GM12878 (cell line): Measurements from ENCODE around the gene MRPL1. TPM values are rescaled to one million over a fixed set of nuclear protein-coding genes. Genes with fewer than 3 reads are reported as not detected.

Source experiments
- ATAC-seq: fragments of 200-7000 bp; cut with Tn5 transposase; 3 replicates; pipeline ENCODE4 v1.9.1; 2020; ENCODE audit warnings: mild to moderate bottlenecking, moderate library complexity
- BruUV-seq: library from RNA; stranded (reverse); fragments of 400-500 nt; replicated peaks from 2 replicates; lab custom pipeline; 2021; lab: Mats Ljungman, UMichigan
- CTCF ChIA-PET: fragments of 300-600 bp; sonication (Branson Sonifier 250); formaldehyde crosslinking; extraction: SDS; loops from one replicate; lab custom pipeline; 2021; ENCODE audit warnings: inconsistent platforms; lab: Yijun Ruan, JAX
- POLR2A ChIA-PET: fragments of 350-600 bp; formaldehyde crosslinking; extraction: SDS; loops from one replicate; lab custom pipeline; 2021; ENCODE audit warnings: inconsistent platforms; lab: Charles Lee
- RAD21 ChIA-PET: fragments of 300-600 bp; sonication (Branson Sonifier 250); formaldehyde crosslinking; loops from one replicate; lab custom pipeline; 2023; ENCODE audit warnings: antibody characterized with exemption; ENCODE audit not compliant: unreplicated experiment; lab: Charles Lee
- SMC1A ChIA-PET: fragments of 300-600 bp; sonication (Branson Sonifier 250); formaldehyde crosslinking; loops from one replicate; lab custom pipeline; 2023; ENCODE audit not compliant: unreplicated experiment, uncharacterized antibody; lab: Charles Lee
- DNase-seq: peaks from one replicate; pipeline ENCODE4 v3.0.0-alpha.2; 2011; ENCODE audit warnings: low read depth, low spot score
- FAIRE-seq: peaks from 3 replicates; lab custom pipeline; 2011; peaks lifted over from hg19 to GRCh38; lab: Jason Lieb, UNC
- H2AFZ ChIP-seq: 2 replicates; pipeline ENCODE4 v1.6.0; 2011; ENCODE audit warnings: low read depth, low read length, control low read depth; ENCODE audit not compliant: control insufficient read depth
- H3K27ac ChIP-seq: 2 replicates; pipeline ENCODE4 v1.5.1; 2011; ENCODE audit warnings: control low read depth; ENCODE audit not compliant: control insufficient read depth, insufficient read depth
- H3K27me3 ChIP-seq, 2 experiments: replicated peaks in 1 of 2; 2 replicates each; pipeline versions ENCODE4 v1.6.0 to v1.6.1; 2011; ENCODE audit warnings: low read length in 1 of 2; ENCODE audit not compliant: control insufficient read depth in 2 of 2, insufficient read depth in 2 of 2
- H3K36me3 ChIP-seq, 2 experiments: 2 replicates each; pipeline ENCODE4 v1.5.1; 2011; ENCODE audit warnings: low read length in 1 of 2; ENCODE audit not compliant: control insufficient read depth in 2 of 2, insufficient read depth in 2 of 2
- H3K4me1 ChIP-seq: 2 replicates; pipeline ENCODE4 v1.6.1; 2011; ENCODE audit warnings: mild to moderate bottlenecking, low read length, moderate library complexity, mixed read lengths; ENCODE audit not compliant: control insufficient read depth, insufficient read depth
- H3K4me2 ChIP-seq: 2 replicates; pipeline ENCODE4 v1.6.0; 2011; ENCODE audit warnings: control low read depth; ENCODE audit not compliant: control insufficient read depth, insufficient read depth
- H3K4me3 ChIP-seq: fragments of 200-600 bp; sonication (generic); 2 replicates; pipeline ENCODE4 v1.5.1; 2016
- H3K79me2 ChIP-seq: 2 replicates; pipeline ENCODE4 v1.6.0; 2011; ENCODE audit warnings: low read length; ENCODE audit not compliant: control insufficient read depth, insufficient read depth
- H3K9ac ChIP-seq: 2 replicates; pipeline ENCODE4 v1.8.0; 2011; ENCODE audit warnings: low read length, control low read depth, mixed read lengths; ENCODE audit not compliant: control insufficient read depth, insufficient read depth
- H3K9me3 ChIP-seq: replicated peaks from 3 replicates; pipeline ENCODE4 v1.5.1; 2011; ENCODE audit warnings: mild to moderate bottlenecking, low read length; ENCODE audit not compliant: control insufficient read depth, insufficient read depth
- H4K20me1 ChIP-seq: 2 replicates; pipeline ENCODE4 v1.6.0; 2011; ENCODE audit not compliant: control insufficient read depth, insufficient read depth
- CHD2 ChIP-seq: IDR thresholded peaks from 2 replicates; pipeline ENCODE4 v1.6.1; 2011; ENCODE audit warnings: low read depth, low read length, improper control_type of control experiment, borderline replicate concordance
- CHD4 ChIP-seq: fragments of 200-600 bp; sonication (generic); IDR thresholded peaks from 2 replicates; pipeline ENCODE4 v1.6.1; 2016; ENCODE audit warnings: mild to moderate bottlenecking
- WGBS: methylation state at CpG from one replicate; pipeline ENCODE4 v1.1.6; 2016; ENCODE audit warnings: low lambda C conversion rate; ENCODE audit not compliant: insufficient replicate concordance, insufficient coverage; ENCODE audit errors: missing lambda C conversion rate; 5-methylcytosine and 5-hydroxymethylcytosine counted together
- in situ Hi-C: fragments of 300-500 bp; cut with MboI; formaldehyde crosslinking; loops from 9 replicates; pipeline ENCODE4 v1.14.3; 2018; ENCODE audit warnings: mixed read lengths
- intact Hi-C: fragments of 100-400 bp; cut with micrococcal nuclease; formaldehyde crosslinking; loops from one replicate; pipeline ENCODE4 v1.14.2; 2022; ENCODE audit not compliant: unreplicated experiment
- polyA plus RNA-seq, 11 experiments: library from polyadenylated mRNA; depleted of rRNA in 4 of 11; unstranded in 6 of 11; stranded (reverse) in 5 of 11; fragments of >200 nt; fragmentation: Nextera tagmentation in 4 of 11; fragmentation: Illumina TruSeq in 1 of 11; extraction: Ambion mirVana in 4 of 11; extraction: Trizol in 1 of 11; gene quantifications; 1 replicate in 1 of 11; 2 replicates in 10 of 11; pipeline versions ENCODE4 v1.2.1 to v1.2.3, GENCODE V29; 2011 to 2016; ENCODE audit warnings: inconsistent platforms in 2 of 11, missing spikeins in 2 of 11, low read depth in 1 of 11
- total RNA-seq, 4 experiments: library from RNA; depleted of rRNA in 3 of 4; stranded (reverse); fragments of >200 nt in 3 of 4; fragmentation: Illumina TruSeq in 1 of 4; extraction: Trizol in 1 of 4; gene quantifications; 2 replicates each; pipeline versions ENCODE4 v1.2.1 to v1.2.3, GENCODE V29; 2013 to 2021

The MRPL1 gene
- total and polyA plus RNA-seq, 10 of the 15 experiments (the other 5 are each of a cell fraction or from before 2014, with no cell fraction given) = 20.2 to 35.7 (median 28.2) TPM

GRCh38 chr4:77903186-77903585, 40.6 kb downstream of the MRPL1 start:
- Histone ChIP-seq H3K4me2 (no peak overlapping the region), H2AFZ (no peak overlapping the region), H3K4me1 (peaks cover 5% of the 10 kb centered on the region; the same call in 1 of the 2 replicates), H3K9ac (no peak overlapping the region), H3K36me3 (peaks cover 0 to 4% of the 10 kb centered on the region in 2 experiments; a peak in 2 of 4 replicates), H3K9me3 (no peaks in the 10 kb centered on the region), H3K4me3 (no peak overlapping the region), H3K79me2 (no peaks in the 10 kb centered on the region), H4K20me1 (no peaks in the 10 kb centered on the region), H3K27me3 (no peaks in the 10 kb centered on the region), H3K27ac (no peak overlapping the region)
- intact Hi-C loops (no loop called here), in situ Hi-C loops (no loop called here)
- DNase-seq (no peak), FAIRE-seq (no peak), ATAC-seq (no peak)
- 100% methylated on average over 1 of the region's 1 CpG for WGBS
- TF ChIP-seq CHD2 = no peak
- SMC1A ChIA-PET = no interaction called here
- RAD21 ChIA-PET = no interaction called here
- POLR2A ChIA-PET = no interaction called here
- CTCF ChIA-PET = interaction anchor here (0.7 to 1.9 kb wide), 2 partner anchors 9 to 805 kb away, joined by 3 to 4 read pairs; no protein-coding TSS in a partner anchor
- no TSS peak for BruUV-seq

DNA sequence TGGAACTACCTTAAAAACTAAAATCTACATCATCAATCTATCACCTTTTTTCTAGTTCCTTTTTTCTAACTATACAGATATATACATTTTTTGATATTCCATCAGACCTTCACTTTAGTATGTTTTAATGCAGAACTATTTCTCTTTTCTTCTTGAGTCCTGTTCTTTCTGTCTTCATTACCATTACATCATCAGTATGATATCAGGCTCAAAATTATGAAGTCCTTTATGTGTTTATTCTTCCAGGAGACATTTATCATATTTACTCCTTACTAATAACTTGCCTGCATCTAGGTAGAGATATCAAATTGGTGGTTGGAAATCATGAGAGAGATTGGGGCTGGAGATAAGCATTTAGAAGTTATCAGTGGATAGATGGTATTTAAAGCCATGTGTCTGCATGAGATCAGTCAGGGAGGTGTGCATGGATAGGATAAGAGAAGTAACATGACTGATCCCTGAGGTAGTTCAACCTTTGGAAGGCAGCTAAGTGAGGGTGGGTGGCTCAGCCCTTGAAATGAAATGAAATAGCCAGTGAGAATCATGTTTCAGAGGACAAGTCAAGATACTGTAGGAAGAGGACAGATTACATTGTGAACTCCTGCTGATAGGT, 43.1 kb downstream of the MRPL1 start:
- intact Hi-C loops = no loop called here
- no peak for FAIRE-seq

More for the DNA sequence above, 43.1 kb downstream of the MRPL1 start:
- peaks cover 2 to 4% of the 10 kb centered on the region in 2 experiments for H3K36me3 ChIP-seq
- ChIA-PET CTCF (no interaction called here), RAD21 (no interaction called here), SMC1A (no interaction called here), POLR2A (no interaction called here)
- H3K9me3 ChIP-seq = no peaks in the 10 kb centered on the region; the same call in 2 of the 3 replicates
- no peak overlapping the region for H2AFZ ChIP-seq
- H3K4me1 ChIP-seq = no peaks in the 10 kb centered on the region
- H3K9ac ChIP-seq = no peak overlapping the region
- no TSS peak for BruUV-seq
- no peak for TF ChIP-seq CHD4
- no peak for DNase-seq
- no peaks in the 10 kb centered on the region for H3K27me3 ChIP-seq
- H3K27ac ChIP-seq = no peak overlapping the region
- no peak overlapping the region for H3K4me3 ChIP-seq
- no peaks in the 10 kb centered on the region for H4K20me1 ChIP-seq
- no peak overlapping the region for H3K4me2 ChIP-seq
- ATAC-seq = no peak
- in situ Hi-C loops = no loop called here
- no peaks in the 10 kb centered on the region for H3K79me2 ChIP-seq
